GM18870 (cell line): Measurements from ENCODE around the gene SLC18A3.

ENCODE experiments used
- ATAC-seq: cut with Tn5 transposase; IDR thresholded peaks from one replicate; pipeline ENCODE4 v1.9.1; 2021; ENCODE audit warnings: moderate library complexity; ENCODE audit not compliant: unreplicated experiment

Gene SLC18A3

DNA sequence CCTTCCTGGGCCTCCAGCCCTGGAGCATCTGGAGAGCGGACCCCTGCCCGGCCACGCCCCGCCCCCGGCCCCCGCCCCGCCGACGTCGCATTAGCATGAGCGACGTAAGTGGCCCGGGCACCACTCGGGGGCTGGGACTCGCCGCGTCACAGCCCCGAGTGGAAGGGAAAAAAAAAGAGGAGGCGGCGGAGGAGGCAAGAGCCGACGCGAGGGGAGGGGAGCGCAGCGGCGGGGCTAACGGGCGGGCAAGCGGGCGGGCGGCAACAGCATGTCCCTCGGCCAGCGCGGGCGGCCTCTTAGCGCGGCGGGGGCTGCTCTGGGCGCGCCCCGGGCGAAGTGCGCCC is at the start of gene SLC18A3:
TSS of gene SLC18A3 (plus strand) at position 197 of the 344 bp plus-strand sequence. CDS start 431 bp downstream, outside the sequence.
- ATAC-seq: no peak

DNA sequence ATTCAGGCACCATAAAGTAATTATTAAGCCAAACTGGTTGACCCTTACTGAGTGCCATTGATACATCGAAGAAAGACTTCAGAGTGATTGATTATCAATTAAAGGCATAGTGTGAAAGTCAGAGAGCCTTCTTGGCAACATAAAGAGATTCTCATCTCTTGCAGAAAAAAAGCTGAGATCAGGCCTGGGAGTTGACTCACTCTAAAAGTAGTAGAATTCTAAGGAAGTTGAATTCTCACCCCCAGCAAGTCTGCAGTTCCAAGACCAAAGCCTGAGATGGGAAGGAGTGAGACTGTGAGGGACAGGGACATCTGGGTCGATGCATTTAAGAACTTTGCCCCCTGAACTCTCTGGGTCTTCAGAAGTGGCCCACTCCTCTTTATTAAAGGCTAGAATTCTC is 49.6 kb upstream of the SLC18A3 start:
- ATAC-seq: no peak

DNA sequence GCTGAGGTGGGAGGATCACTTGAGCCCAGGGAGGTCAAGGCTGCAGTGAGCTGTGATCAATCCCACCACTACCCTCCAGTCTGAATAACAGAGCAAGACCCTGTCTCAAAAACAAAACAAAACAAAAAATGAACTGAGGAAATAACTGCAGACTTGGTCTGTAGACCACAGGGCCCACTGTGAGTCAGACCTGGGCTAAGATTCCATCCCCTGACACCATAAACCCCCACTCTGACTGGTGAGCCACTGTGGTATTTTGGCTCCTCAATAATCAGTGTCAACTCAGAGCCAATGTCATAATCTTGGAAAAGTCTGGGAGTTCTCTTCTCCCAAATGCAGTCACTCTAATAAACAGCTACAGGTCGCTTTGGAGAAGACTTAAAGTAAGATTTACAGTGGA is 47.2 kb upstream of the SLC18A3 start:
- no peak for ATAC-seq

DNA sequence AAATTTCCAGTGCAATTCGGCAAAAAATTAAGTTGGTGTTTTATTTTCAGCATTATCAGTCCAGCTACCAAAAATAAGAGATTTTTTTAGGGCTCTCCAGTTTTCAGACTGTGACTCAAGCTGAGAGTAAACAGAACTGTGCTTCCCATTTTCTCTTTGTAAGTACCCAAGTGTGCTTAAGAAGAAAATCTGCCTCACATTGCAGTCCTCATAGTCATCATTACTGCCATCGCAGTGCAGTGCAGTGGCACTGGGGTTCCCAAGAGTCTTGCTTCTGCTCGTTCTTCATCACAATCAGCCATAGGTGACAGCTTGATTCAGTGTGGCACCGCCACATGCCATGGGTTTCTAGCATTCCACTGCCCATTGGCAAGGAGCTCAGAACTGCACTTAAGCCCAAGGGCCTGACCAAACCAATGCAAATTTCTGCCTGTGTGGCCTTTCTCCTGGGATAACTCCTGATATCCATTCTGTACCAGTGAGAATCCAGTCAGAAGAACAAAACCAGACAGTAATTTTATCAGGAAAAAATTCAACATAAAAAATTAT is 45.6 kb upstream of the SLC18A3 start:
- no peak for ATAC-seq

DNA sequence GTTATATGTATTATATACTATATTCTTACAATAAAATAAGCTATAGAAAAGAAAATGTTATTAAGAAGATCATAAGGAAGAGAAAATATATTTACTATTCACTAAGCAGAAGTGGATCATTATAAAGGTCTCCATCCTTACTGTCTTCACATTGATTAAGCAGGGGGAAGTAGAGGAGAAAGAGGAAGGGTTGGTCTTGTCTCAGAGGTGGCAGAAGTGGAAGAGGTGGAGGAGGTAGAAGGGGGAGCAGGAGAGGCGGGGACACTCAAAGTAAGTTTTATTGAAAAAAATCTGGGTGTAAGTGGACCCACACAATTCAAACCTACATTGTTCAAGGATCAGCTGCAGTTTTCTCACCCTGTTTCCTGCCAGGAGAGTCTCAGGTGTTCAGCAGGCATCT is 42.3 kb upstream of the SLC18A3 start:
- ATAC-seq: no peak

DNA sequence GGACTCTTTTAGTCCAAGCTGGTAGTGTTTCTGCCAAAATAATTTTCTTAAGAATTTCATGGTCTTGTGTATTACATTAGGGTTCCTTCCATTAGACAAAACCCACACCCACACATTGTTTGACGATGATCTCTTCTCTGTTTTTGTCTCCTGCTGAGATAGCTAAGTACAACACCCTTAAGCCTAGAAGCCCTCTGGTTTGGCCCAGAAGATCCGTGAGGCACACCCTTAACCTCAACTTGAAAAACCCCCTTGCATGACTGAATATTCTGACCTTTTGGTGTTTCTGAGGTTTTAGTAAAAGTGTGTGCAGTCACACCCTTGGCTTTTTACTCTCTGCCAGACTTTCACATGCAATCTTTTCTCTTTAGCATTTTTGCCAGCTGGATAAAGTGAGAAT is 41.9 kb upstream of the SLC18A3 start:
- ATAC-seq: peak; percentile 63

DNA sequence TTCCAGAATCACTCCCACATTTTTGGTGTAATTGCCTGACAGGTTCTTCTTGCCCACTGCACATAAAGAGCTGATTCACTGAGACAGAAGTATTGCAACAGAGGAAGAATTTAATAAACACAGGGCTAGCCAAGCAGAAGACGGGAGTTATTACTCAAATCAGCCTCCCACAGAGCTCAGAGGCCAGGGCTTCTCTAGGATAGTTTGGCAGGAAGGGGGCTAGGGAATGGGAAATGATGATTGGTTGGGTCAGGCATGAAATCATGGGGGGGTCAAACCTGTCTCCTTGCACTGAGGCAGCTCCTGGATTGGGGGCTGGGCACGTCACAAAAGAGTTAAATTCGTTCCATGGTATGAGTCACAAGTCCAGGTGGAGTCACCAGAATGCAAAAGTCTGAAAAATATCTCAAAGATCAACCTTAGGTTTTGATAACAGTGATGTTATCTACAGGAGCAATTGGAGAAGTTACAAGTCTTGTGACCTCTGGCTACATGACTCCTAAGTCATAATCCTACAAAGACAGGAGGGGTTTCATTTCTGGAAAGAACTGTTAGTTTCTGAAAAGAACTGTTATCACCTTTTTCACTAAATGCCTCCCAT is 41.0 kb upstream of the SLC18A3 start:
- ATAC-seq: no peak

DNA sequence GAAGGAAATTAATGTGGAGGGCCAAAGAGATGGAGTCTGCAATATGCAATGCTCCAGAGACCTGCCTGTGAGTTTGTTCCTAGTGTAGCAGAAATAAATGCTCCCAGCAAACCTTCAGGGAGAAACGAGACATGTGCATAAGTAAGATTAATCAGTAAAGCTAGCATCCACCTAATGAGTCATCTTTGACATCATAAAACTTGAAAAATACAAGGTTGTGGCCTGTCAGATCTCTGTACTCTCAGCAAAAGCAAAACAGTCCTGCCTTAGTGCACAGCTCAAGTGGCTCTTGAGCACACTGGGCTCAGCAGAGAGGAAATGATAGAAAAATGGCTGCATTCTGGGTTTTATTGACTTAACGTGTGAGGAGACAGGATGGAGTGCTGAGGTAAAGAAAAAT is 38.7 kb upstream of the SLC18A3 start:
- ATAC-seq: no peak

DNA sequence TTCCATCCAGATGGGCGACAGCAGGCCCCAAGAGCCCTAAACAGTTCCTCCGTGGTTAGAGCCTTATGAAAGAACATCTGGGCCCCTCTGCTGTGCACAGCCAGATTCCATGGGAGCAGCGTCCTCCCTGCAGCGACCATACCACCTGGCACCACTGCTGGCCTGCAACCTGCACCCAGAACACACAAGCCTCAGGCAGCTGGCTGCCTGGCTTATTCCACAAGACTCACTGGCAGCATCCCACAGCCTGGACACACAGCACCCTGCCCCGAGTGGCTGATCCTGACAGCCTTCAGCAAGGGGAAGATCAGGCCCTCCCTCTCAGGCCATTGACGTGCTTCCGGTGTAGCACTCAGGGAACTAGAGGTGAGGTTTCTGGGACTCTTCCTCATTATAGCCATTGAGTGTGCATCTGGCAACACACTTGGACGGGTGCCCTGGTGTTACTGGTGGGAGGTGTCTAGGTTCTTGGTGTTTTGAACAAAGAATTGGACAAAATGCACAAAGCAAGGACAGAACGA is 37.5 kb upstream of the SLC18A3 start:
- ATAC-seq: no peak

DNA sequence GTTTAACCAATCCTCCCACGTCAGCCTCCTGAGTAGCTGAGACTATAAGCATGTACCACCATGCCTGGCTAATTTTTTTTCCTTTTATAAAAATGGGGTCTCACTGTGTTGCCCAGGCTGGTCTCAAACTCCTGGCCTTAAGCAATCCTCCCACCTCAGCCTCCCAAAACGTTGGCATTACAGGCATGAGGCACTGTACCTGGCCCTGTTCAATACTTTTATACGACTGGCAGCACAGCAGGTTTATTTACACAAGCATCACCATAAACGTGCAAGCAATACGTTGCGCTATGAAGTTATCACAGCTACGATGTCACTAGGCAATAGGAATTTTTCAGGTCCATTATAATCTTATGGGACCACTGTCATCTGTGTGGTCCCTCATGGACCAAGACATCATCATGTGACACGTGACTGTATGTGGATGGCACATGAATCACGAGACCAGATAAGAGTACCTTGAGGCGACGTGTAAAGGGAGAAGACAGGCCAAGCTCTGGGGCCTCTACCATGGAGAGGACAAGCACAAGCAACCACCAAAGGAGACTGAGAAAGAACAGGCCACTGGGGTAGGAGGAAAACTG is 34.5 kb upstream of the SLC18A3 start:
- no peak for ATAC-seq

DNA sequence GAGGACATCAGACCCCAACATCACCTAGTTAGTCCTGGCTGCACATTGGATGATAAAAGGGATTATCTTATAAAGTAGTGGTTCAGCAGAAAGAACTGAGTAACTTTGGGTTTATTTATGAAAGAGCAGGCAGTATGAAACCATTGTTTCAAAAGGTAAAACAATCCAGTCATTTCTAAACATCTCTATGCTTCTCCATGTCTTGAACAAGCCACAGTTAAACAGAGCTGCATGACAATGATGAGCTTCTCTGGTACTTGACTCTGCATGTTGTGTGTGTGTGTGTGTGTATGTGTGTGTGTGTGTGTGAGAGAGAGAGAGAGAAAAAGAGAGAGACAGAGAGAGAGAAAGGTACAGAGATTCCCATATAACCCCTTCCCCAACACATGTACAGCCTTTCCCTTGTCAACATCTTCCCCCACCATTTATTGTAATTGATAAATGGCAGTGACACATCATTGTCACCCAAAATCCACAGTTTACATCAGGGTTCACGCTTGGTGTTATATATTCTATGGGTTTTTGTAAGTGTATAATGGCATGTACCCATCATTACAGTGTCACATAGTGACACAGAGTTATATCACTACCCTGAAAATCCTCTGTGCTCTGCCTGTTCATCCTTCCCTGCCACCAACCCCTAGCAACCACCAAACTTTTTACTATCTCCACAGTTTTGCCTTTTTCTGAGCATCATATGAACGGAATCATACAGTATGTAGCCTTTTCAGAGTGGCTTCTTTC is 32.8 kb upstream of the SLC18A3 start:
- ATAC-seq: no peak

DNA sequence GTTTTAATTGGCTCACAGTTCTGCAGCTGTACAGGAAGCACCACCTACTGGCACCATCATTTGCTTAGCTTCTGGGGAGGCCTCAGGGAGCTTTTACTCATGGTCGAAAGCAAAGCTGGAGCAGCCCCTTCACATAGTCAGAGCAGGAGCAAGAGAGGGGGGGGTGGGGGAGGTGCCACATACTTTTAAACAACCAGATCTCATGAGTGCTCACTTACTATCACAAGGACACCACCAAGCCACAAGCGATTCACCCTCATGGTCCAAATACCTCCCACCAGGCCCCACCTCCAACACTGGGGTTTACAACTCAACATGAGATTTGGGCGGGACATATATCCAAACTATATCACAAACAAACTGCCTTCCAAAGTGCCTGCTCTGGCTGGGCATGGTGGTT is 31.7 kb upstream of the SLC18A3 start:
- no peak for ATAC-seq

DNA sequence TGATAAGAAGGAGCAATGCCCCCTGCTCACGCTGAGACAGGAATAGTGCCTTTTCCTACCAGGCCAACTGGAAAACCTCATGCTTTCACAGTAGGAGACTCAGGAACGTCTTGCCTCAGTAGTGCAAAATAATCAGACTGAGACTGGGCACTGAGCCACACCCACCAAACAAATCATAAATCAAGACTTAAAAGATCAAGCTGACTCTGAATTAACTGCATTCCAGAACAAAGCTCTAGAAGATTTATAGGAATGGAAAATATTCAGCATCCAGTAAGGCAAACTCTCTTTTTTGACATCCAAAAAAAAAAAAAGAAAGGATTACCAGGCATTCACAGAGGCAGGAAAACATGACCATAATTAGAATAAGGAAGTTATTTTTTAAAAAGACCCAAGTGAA is 30.5 kb upstream of the SLC18A3 start:
- ATAC-seq: no peak

DNA sequence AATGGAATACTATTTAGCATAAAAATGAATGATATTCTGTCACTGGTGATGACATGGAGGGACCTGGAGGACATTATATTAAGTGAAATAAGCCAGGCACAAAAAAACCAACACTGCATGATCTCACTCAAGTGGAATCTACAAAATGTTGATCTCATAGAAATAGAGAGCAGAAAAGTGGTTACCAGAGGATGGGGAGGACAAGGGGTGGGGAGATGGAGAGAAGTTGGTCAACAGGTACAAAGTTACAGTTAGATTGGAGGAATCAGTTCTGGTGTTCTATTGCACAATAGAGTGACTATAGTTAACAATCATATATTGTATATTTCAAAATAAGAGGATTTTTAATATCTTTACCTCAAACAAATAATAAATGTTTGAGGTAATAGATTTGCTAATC is 24.7 kb upstream of the SLC18A3 start:
- no peak for ATAC-seq

DNA sequence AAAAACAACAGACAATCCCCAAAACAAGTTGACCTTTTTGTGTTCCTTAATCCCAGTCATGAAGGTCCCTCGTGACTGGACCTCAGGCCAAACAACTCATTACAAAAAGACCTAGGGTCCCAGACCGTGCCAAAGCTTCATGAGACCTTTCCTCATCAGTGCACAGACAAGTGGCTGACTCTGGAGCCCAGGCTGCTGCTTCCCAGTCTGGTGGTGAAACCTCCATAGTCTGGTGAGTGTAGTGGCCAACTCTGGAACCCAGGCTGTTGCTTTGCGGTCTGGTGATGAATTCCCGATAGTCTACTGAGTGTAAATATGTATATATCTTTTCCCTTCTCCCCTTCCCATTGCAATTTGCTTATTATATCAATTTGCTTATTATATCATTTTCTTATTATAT is 22.1 kb upstream of the SLC18A3 start:
- no peak for ATAC-seq

DNA sequence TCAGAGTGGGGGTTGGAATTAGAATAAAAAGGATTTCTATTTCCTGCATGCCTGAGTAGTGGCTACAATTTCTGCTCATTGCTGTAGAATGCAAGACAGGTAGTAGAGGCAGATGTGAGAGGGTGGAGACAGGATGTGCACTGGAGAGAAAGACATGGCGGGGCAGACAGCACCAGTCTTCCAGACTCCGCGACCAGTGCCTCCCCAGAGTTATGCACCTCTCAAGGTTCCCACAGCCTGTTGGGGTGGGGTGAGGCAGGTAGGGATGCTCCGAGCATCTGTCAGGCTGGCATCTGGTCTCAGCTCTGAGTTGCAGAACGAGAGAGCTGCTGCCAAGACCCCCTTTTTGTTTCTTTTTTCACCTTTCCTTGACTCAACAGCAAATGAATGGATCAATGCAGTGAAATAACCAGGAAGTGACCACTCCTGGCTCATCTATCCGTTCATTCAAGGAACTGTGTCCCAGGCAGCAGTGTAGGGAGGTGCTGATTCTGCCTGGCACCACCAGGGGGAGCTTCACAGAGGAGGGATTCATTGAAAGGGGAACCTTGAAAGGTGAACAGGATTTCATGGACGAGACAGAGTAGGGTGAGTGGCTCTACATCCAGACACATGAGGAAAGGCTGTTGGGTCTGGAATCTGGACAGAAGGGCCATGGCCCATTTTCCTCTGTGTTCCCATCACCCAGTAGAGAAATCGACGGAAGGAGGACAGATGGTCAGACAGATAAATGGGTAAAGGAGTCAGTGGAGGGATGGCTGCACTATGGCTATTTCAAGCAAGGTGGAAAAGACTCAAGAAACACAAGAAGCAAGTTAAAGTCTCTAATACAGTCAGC is 17.2 kb upstream of the SLC18A3 start:
- no peak for ATAC-seq

DNA sequence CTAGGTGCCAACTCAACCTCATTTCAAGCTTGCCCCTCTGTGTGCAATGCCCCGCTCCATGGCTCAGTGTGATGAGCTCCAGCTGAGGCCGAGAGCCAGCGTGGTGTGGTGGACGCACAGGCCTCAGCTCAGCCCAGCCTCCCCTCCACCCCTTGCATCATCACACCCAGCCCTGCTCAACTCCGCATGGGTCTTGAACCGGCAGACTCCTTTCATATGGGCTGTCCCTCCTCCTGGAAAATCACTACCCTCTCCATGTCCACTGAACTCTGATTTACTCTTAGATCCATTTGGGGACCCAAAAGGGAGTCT is 16.6 kb upstream of the SLC18A3 start:
- ATAC-seq: no peak

DNA sequence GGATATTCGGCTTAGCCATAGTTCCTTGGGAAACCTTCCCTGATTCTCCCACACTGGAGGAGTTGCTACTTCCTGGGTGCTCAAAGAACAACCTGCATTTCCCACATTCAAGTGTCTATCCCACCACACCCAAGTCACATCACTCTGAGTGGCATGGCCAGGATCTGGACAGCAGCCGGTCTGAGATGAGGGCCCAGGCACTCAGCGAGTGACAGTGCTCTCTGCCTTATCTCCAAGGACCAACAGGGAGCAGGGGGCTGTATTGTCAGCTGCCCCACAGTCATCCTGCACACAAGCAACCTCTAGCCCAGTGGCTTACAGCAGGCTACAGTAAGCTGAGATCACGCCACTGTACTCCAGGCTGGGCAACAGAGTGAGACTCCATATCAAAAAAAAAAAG is 16.1 kb upstream of the SLC18A3 start:
- ATAC-seq: no peak

DNA sequence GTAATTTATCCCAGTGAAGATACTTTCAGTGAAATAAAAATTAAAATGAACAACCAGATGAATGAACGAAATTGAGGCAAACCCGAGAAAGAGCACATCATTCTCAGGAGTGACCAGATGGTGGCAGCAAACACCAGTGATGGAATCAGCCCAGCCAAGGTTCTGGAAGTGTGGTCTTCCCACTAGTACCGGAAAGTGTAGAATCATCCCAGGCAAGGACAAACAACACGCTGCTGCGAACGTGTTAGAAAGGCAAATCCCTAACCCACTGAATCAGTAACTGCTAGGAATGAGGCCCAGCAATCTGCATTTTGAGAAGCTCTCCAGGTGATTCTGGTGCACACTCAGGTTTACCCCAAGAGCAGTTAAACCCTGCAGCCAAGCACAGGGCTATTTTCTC is 15.5 kb upstream of the SLC18A3 start:
- no peak for ATAC-seq

DNA sequence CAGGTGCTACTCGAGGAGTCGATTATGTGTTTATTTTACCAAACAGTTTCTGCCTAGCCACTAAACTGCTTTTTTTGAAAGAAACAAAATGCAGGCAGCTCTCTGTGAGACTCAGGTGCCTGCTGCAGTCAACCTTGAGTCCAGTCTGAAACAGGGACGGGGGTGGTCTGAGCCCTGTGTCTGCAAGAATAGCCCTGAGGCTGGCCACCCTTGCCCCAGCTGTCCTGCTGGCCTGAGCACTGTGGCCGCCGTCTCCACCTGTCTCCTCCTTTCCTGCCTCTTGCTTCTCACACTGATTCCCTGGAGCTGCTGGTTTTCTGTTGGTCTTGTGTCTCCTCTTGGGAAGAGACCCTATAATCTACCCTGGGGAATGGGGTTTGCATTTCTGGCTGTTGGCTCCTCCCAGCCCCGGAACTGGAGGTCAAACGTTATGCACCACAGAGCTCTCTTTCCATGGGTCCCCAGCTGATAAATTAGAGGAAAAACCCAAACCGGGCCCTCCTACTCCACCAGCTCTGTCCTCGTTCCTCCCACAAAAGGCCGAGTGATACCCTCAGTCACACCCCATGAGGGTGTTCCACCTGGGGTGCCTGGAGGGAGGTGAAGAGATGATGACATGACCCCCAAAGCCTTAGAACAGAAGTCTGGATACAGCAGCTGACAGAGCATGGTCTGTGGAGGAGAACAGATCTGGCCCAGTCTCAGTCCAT is 15.0 kb upstream of the SLC18A3 start:
- ATAC-seq: no peak
